Kidney (tissue), 14 donors: ENCODE data around the gene IMPG2. TPM values are rescaled to one million over a fixed set of nuclear protein-coding genes. Genes with fewer than 3 reads are reported as not detected.

Experiments
- DNase-seq, 5 donors: peaks; one replicate each; pipeline ENCODE4 v3.0.0-alpha.2; 2013 to 2020
- FAIRE-seq: peaks from 2 replicates; lab custom pipeline; 2012; peaks lifted over from hg19 to GRCh38; lab: Jason Lieb, UNC
- H3K27ac ChIP-seq, 2 donors: one replicate each; pipeline ENCODE4 v1.7.0; 2013; ENCODE audit warnings: low read depth in 2 of 2, low read length in 2 of 2, inconsistent platforms in 1 of 2
- H3K27me3 ChIP-seq: one replicate; pipeline ENCODE4 v1.7.1; 2013; ENCODE audit warnings: low read length, inconsistent platforms; ENCODE audit not compliant: control insufficient read depth, insufficient read depth
- H3K36me3 ChIP-seq, 3 donors: one replicate each; pipeline versions ENCODE4 v1.7.0 to v1.7.1; 2013; ENCODE audit warnings: low read length in 3 of 3, control low read depth in 1 of 3, inconsistent platforms in 1 of 3; ENCODE audit not compliant: insufficient read depth in 3 of 3, control insufficient read depth in 2 of 3
- H3K4me1 ChIP-seq, 3 donors: one replicate each; pipeline versions ENCODE4 v1.7.0 to v1.7.1; 2013; ENCODE audit warnings: low read length in 3 of 3, inconsistent platforms in 1 of 3, low read depth in 1 of 3; ENCODE audit not compliant: control insufficient read depth in 2 of 3, insufficient read depth in 2 of 3
- H3K4me3 ChIP-seq, 3 donors: one replicate each; pipeline versions ENCODE4 v1.7.0 to v1.8.1; 2013; ENCODE audit warnings: low read length in 3 of 3, control low read depth in 1 of 3, inconsistent platforms in 1 of 3
- H3K9ac ChIP-seq, 3 donors: one replicate each; pipeline versions ENCODE4 v1.7.0 to v1.7.1; 2013; ENCODE audit warnings: low read length in 3 of 3, control low read depth in 1 of 3, inconsistent platforms in 1 of 3
- H3K9me3 ChIP-seq, 3 donors: one replicate each; pipeline versions ENCODE4 v1.7.0 to v1.7.1; 2013; ENCODE audit warnings: low read length in 3 of 3, control low read depth in 1 of 3, inconsistent platforms in 1 of 3; ENCODE audit not compliant: control insufficient read depth in 2 of 3, insufficient read depth in 1 of 3
- intact Hi-C: fragments of 100-400 bp; cut with DNase I; formaldehyde crosslinking; loops from one replicate; pipeline ENCODE4 v1.11.1; 2022
- polyA plus RNA-seq: library from polyadenylated mRNA; stranded (reverse); fragments of 350-450 nt; fragmentation: Illumina TruSeq; extraction: RNeasy Lipid Tissue Mini Kit (QIAGEN cat#74804); gene quantifications from one replicate; pipeline ENCODE4 v1.2.3, GENCODE V29; 2014; ENCODE audit warnings: low read depth, low replicate concordance; ENCODE audit not compliant: insufficient read depth
- total RNA-seq: library from RNA; stranded (reverse); fragmentation: NEBNext Ultra II Directional; extraction: Animal tissue kit (Norgen Biotek cat#: 25700); gene quantifications from one replicate; pipeline ENCODE4 v1.2.1, GENCODE V29; 2021
- TF ChIP-seq, protein P1 (sequence below): IDR thresholded peaks from 3 replicates; pipeline ENCODE4 v1.5.1; 2012; ENCODE audit warnings: mild to moderate bottlenecking, moderate library complexity, borderline replicate concordance; ENCODE audit not compliant: insufficient read depth; ENCODE audit errors: extremely low read depth
- donor health status: control.
- donor health status: control.
- donor health status: control.
- donor health status: control.
- donor health status: control.
- donor health status: DM: yes; HTN: yes; CAD: no.
- donor health status: Normal renal cell carcinoma (clear cell type).

The IMPG2 gene
- total and polyA plus RNA-seq, 2 donors from 2014 or later: 0.15 to 0.85 TPM

DNA sequence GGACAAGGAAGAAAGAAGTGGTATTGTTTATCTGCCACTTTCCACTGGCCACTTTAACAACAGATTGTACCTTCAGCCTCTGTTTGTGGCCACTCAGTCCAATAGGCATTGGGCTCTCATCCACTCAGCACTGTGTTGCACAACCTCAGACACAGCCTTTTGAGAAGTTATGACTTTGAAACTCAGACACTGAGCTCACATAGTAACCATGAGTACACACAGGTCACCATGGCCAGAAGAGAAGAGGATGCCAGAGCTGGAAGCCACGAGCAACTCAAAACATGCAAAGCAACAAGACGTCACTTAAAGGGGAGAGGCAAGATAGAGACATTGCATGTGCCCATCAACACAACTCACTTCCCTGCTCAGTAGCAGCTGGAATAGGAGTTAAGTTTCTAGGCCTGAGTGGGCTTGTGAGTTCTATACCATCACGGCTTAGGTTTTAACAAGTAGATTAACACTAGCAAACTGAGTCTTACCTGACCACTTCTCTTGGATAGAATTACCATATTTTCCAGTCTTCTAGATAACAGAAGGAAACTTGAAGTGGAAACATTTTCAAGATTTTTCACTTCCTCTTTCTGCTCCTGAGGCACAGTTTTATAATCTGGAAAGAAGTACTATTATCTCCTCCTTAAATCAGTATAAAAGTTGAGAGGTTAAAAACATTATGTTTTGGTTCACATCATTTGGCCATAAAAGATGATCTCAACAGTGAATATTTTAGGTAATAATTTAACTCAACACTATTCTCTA is 103.5 kb downstream of the IMPG2 start:
- no peaks in the 10 kb centered on the region for H3K36me3 ChIP-seq
- intact Hi-C loops: no loop called here
- FAIRE-seq (no peak), DNase-seq (peak in 1 of 5 donors; percentile 51)
- TF ChIP-seq, protein P1, sequence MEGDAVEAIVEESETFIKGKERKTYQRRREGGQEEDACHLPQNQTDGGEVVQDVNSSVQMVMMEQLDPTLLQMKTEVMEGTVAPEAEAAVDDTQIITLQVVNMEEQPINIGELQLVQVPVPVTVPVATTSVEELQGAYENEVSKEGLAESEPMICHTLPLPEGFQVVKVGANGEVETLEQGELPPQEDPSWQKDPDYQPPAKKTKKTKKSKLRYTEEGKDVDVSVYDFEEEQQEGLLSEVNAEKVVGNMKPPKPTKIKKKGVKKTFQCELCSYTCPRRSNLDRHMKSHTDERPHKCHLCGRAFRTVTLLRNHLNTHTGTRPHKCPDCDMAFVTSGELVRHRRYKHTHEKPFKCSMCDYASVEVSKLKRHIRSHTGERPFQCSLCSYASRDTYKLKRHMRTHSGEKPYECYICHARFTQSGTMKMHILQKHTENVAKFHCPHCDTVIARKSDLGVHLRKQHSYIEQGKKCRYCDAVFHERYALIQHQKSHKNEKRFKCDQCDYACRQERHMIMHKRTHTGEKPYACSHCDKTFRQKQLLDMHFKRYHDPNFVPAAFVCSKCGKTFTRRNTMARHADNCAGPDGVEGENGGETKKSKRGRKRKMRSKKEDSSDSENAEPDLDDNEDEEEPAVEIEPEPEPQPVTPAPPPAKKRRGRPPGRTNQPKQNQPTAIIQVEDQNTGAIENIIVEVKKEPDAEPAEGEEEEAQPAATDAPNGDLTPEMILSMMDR: no peak
- no peak overlapping the region for H3K9ac ChIP-seq
- H3K27me3 ChIP-seq: no peaks in the 10 kb centered on the region
- no peaks in the 10 kb centered on the region for H3K4me1 ChIP-seq
- no peak overlapping the region for H3K27ac ChIP-seq
- peaks cover 0 to 10% (median 0%) of the 10 kb centered on the region in 3 donors for H3K9me3 ChIP-seq
- H3K4me3 ChIP-seq: no peak overlapping the region

DNA sequence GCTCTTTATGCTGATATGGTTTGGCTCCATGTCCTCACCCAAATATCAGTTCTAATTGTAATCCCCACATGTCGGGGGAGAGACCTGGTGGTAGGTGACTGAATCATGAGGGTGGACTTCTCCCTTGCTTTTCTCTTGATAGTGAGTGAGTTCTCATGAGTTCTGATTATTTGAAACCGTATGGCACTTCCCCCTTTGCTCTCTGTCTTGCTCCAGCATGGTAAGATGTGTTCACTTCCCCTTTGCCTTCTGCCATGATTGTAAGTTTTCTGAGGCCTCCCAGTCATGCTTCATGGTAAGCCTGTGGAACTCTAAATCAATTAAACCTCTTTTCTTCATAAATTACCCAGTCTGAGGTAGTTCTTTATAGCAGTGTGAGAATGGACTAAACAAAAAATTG is 107.6 kb downstream of the IMPG2 start:
- TF ChIP-seq, protein P1: no peak
- no peak overlapping the region for H3K27ac ChIP-seq
- FAIRE-seq: no peak
- no peaks in the 10 kb centered on the region for H3K27me3 ChIP-seq
- H3K4me3 ChIP-seq: no peak overlapping the region
- DNase-seq: no peak
- H3K4me1 ChIP-seq: no peaks in the 10 kb centered on the region
- H3K36me3 ChIP-seq: no peaks in the 10 kb centered on the region
- intact Hi-C loops: no loop called here
- no peak overlapping the region for H3K9ac ChIP-seq
- no peaks in the 10 kb centered on the region for H3K9me3 ChIP-seq

DNA sequence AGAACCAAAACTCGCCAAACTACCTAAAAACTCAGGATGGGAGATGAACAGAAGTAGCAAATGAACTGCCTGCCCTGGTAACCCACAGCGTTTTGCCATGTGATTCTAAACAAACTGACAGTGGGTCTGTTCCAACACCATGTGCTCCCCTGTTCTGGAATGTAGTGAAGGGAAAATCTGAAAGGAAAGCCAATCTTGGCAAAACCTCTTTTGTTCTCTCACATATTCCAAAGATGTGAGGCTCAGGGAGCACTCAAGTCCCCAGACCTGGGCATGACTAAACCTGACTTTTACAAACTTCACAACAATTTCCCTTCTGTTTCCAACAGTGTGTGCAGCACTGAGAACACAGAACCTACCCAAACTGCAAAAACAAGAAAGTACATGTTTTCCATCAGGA is 116.1 kb downstream of the IMPG2 start:
- intact Hi-C loops: no loop called here
- FAIRE-seq (no peak), DNase-seq (no peak)
- Histone ChIP-seq H3K27me3 (no peaks in the 10 kb centered on the region), H3K9ac (no peak overlapping the region), H3K36me3 (no peaks in the 10 kb centered on the region), H3K4me1 (no peaks in the 10 kb centered on the region), H3K9me3 (no peaks in the 10 kb centered on the region), H3K4me3 (no peak overlapping the region), H3K27ac (no peak overlapping the region)
- TF ChIP-seq, protein P1: no peak
